ENCODE data around the gene MGAT4A. TPM values are rescaled to one million over a fixed set of nuclear protein-coding genes. Genes with fewer than 3 reads are reported as not detected.

Gene MGAT4A
- total and polyA plus RNA-seq, 2 of the 13 experiments (the other 11 are each of a cell fraction or from before 2014, with no cell fraction given), result 47.2 to 90.9 TPM

DNA sequence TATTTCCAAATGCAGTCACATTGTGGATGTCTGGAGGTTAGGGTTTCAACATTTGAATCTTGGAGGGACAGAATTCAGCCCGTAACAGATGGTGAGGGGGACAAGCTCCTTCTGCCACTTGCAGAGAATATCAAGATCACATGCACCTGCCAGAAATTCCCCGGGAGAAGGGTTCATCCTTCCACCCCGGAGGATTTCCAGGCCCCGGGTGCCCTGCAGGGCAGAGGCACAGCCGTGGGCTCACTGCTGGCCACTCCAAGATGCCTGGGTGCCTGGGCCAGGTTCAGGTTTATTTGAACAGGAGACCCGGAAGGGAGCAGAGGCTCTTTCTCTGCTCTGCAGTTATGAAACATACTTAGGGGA lies 38.2 kb upstream of the MGAT4A start:
- intact Hi-C loops (cut with micrococcal nuclease; ENCODE audit: unreplicated experiment), result loop anchor here (2.0 to 5.0 kb wide), 2 partner anchors 26 to 37 kb away; partner anchors contain the start of gene MGAT4A
- Histone ChIP-seq H3K27ac (ENCODE audit: extremely low read length, insufficient read depth, low read length) (no peak overlapping the region), H3K4me2 (ENCODE audit: low read depth, low read length) (peak overlapping the region; percentile 73), H3K4me3 (replicated peaks in 1 of 3; ENCODE audit: insufficient read depth in 1 of 3, low read depth in 2 of 3, low read length in 3 of 3) (peak overlapping the region in 2 of 3 experiments; percentile 9 to 47; a peak in 3 of 6 replicates), H2AFZ (ENCODE audit: low read length) (no peak overlapping the region), H3K79me2 (ENCODE audit: insufficient read depth, low read length) (no peaks in the 10 kb centered on the region), H3K4me1 (ENCODE audit: insufficient read depth, low read length) (peaks cover 57% of the 10 kb centered on the region), H3K9ac (ENCODE audit: insufficient read depth, low read depth, low read length) (peak overlapping the region; percentile 37; the same call in 1 of the 2 replicates), H3K36me3 (replicated peaks in 1 of 2; ENCODE audit: control insufficient read depth in 1 of 2, insufficient read depth in 2 of 2, low read length in 2 of 2) (no peaks in the 10 kb centered on the region), H3K27me3 (ENCODE audit: control insufficient read depth in 1 of 2, insufficient read depth in 2 of 2, low read length in 2 of 2) (no peaks in the 10 kb centered on the region), H4K20me1 (ENCODE audit: insufficient read depth, low read length) (no peaks in the 10 kb centered on the region), H3K9me3 (ENCODE audit: low read length) (no peaks in the 10 kb centered on the region)
- WGBS (ENCODE audit: low lambda C conversion rate), result 3% methylated on average over 6 of the region's 6 CpGs
- peak; percentile 22 for ATAC-seq
- FAIRE-seq, result no peak
- in situ Hi-C loops (cut with HindIII; ENCODE audit: extremely low pct_ligation_motif_present, low pct_unique_long_range_greater_than_20kb), result loop anchor here (5.0 kb wide), 1 partner anchor 48 kb away; no protein-coding TSS in a partner anchor
- no peak for DNase-seq (ENCODE audit: low spot score)
- ChIA-PET POLR2A (interaction anchor here (0.6 to 1.9 kb wide), 5 partner anchors 27 to 793 kb away, joined by 3 to 12 read pairs (median 4); partner anchors contain the start of gene MGAT4A), CTCF (ENCODE audit: low intra/inter-chr PET ratio, low total read pairs) (no interaction called here)
- no TSS peak for BruUV-seq (replicated peaks)
- TF ChIP-seq ZNF674 (CRISPR knock-in tag; IDR thresholded peaks at IDR 0.05; ENCODE audit: low read depth) (no peak), FOXK2 (IDR thresholded peaks at IDR 0.05) (no peak), ELF1 (CRISPR knock-in tag; IDR thresholded peaks at IDR 0.05) (peak; percentile 38; the same call in 1 of the 2 replicates), ESRRA (CRISPR knock-in tag; IDR thresholded peaks at IDR 0.05; ENCODE audit: low read depth) (no peak), ZNF891 (CRISPR knock-in tag; IDR thresholded peaks at IDR 0.05) (no peak), ZNF18 (CRISPR knock-in tag; IDR thresholded peaks at IDR 0.05; ENCODE audit: insufficient replicate concordance) (no peak), ZNF17 (CRISPR knock-in tag; IDR thresholded peaks at IDR 0.05) (no peak), ZSCAN30 (CRISPR knock-in tag; IDR thresholded peaks at IDR 0.05) (no peak), ELF3 (CRISPR knock-in tag; IDR thresholded peaks at IDR 0.05) (0 out of 2 replicates have a peak, but pooled peaks have one; percentile 14), ZNF772 (CRISPR knock-in tag; IDR thresholded peaks at IDR 0.05) (0 out of 2 replicates have a peak, but pooled peaks have one; percentile 63), GTF3A (CRISPR knock-in tag; conservative IDR thresholded peaks at IDR 0.05) (no peak), MZF1 (CRISPR knock-in tag; IDR thresholded peaks at IDR 0.05; ENCODE audit: borderline replicate concordance) (no peak), MAZ (IDR thresholded peaks at IDR 0.05; ENCODE audit: borderline replicate concordance, low read depth, low read length) (no peak), MAZ (CRISPR knock-in tag; IDR thresholded peaks at IDR 0.05; ENCODE audit: low read depth) (0 out of 2 replicates have a peak, but pooled peaks have one; percentile 44), GTF2F1 (IDR thresholded peaks at IDR 0.05; ENCODE audit: low read length) (no peak)
- TF ChIP-seq, protein P1, sequence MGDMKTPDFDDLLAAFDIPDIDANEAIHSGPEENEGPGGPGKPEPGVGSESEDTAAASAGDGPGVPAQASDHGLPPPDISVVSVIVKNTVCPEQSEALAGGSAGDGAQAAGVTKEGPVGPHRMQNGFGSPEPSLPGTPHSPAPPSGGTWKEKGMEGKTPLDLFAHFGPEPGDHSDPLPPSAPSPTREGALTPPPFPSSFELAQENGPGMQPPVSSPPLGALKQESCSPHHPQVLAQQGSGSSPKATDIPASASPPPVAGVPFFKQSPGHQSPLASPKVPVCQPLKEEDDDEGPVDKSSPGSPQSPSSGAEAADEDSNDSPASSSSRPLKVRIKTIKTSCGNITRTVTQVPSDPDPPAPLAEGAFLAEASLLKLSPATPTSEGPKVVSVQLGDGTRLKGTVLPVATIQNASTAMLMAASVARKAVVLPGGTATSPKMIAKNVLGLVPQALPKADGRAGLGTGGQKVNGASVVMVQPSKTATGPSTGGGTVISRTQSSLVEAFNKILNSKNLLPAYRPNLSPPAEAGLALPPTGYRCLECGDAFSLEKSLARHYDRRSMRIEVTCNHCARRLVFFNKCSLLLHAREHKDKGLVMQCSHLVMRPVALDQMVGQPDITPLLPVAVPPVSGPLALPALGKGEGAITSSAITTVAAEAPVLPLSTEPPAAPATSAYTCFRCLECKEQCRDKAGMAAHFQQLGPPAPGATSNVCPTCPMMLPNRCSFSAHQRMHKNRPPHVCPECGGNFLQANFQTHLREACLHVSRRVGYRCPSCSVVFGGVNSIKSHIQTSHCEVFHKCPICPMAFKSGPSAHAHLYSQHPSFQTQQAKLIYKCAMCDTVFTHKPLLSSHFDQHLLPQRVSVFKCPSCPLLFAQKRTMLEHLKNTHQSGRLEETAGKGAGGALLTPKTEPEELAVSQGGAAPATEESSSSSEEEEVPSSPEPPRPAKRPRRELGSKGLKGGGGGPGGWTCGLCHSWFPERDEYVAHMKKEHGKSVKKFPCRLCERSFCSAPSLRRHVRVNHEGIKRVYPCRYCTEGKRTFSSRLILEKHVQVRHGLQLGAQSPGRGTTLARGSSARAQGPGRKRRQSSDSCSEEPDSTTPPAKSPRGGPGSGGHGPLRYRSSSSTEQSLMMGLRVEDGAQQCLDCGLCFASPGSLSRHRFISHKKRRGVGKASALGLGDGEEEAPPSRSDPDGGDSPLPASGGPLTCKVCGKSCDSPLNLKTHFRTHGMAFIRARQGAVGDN (CRISPR knock-in tag; IDR thresholded peaks at IDR 0.05), result peak; percentile 52; the same call in 1 of the 2 replicates
- TF ChIP-seq, protein P2, sequence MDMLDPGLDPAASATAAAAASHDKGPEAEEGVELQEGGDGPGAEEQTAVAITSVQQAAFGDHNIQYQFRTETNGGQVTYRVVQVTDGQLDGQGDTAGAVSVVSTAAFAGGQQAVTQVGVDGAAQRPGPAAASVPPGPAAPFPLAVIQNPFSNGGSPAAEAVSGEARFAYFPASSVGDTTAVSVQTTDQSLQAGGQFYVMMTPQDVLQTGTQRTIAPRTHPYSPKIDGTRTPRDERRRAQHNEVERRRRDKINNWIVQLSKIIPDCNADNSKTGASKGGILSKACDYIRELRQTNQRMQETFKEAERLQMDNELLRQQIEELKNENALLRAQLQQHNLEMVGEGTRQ (IDR thresholded peaks at IDR 0.05; ENCODE audit: low read depth, low read length), result no peak
- TF ChIP-seq, protein P2 (CRISPR knock-in tag; IDR thresholded peaks at IDR 0.05; ENCODE audit: borderline replicate concordance), result peak; percentile 45; the same call in 1 of the 2 replicates
